Activated T-cell treated with anti-CD3 and anti-CD28 coated beads, Interleukin-2, amount 50 U/mL, for 48 hours (primary cell): ENCODE data around the gene MAP3K20.
"Not testable (repeated sequence)": the region's sequence is repeated elsewhere in the genome, so short reads cannot be mapped to it uniquely, and the experiment has no call there.

Experiments used
- DNase-seq, 2 experiments: peaks; one replicate each; pipeline ENCODE4 v3.0.0-alpha.2; 2020

MAP3K20 gene

DNA sequence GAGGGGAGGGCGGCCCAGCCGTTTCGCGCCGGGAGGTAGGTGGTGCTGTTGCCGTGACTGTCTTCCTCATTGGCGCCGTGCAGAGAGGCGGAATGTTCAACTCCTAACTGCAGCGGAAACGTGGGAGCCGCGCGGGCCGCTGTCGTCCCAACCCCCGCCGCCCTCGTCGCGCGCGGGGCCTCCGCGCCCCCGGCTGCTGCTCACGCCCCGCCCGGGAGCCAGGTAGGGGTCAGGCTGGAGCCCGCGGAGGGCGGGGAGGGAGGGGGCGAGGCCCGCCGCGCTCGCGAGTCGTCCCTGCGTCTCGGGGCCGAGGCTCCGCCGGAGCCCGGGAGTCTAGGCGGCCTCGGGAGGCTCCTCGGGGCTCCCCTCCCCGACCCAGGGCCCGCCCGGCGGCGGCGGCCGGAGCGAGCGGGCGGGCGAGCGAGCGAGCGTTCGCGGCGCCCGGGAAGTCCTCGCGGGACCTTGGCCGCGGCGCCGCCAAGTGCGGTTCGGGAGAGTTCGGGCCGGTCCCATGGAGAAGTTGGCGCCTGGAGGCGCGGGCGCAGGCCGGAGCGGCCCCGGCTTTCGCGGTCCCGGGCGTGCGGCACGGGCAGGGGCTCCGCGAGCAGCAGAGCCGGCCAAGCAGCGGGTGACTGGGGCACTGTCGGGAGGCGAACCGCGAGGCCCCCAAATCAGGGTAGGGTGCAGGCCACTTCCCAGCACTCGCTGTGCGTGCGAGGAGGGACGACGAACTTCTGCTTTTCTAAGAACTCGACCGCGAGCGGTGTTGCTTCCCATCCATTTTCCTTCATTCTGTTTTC, at the start of gene MAP3K20:
MAP3K20 (plus strand) TSS at position 66 of the 800 bp plus-strand sequence. CDS start 15,186 bp downstream, outside the sequence.
- DNase-seq: peak; percentile 66 to 74

DNA sequence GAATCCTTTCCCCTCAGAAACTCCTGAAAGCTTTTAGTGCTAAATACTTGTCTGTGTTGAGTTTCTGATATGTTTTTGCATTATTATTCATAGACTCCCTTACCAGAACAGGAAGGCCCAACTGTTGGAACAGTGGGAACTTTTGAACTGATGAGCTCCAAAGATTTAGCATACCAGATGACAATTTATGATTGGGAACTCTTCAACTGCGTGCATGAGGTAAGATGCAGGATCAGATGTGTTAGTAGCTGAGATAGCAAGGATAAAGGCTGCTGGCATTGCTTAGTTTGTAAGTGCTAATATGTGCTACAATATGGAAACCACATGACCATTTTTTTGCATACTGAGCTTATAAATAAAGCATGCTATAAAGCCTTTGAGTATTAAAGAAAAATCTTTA, 49.2 kb upstream of the MAP3K20 start:
- DNase-seq: no peak

- peak; percentile 79 for DNase-seq
These were observed 48.2 kb upstream of the MAP3K20 start for GRCh38 chr2:173027181-173028128.

DNA sequence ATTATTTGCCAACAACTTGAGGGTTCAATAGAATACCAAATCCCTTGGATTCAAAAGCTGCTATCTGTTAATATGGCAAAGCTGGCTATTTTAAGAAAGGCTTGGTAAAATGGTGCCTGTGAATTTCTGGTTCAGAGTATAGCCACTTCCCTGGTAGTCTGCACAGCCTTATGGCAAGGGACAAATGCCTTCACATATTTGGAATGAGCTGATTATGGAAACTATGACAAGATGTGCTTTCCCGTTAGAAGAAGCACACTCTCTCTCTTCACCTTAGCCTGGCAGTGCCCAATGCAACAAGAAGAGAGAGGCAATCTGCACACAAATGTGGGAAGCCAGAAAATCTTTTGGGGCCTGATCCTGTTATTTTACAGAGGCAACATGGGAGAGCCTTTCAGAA, 47.5 kb upstream of the MAP3K20 start:
- DNase-seq: no peak

DNA sequence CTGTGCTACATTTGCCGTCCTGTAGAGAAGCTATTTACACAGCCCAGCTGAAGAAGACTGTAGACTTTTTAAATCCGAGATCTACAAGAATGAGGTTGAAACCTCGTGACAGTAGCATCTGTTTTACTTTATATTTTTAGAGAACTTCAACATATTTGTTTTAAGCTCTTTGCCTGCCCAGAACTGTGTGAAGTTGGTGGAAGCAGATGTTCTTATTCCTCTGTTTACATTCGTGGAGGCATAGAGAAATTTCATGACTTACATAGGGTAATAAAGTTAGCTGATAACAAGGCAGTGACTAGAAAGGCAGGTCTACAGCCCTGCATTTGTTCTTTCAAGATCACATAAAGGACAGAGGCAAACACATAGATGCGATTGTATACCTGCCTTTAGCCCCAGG, 47.0 kb upstream of the MAP3K20 start:
- no peak for DNase-seq

DNA sequence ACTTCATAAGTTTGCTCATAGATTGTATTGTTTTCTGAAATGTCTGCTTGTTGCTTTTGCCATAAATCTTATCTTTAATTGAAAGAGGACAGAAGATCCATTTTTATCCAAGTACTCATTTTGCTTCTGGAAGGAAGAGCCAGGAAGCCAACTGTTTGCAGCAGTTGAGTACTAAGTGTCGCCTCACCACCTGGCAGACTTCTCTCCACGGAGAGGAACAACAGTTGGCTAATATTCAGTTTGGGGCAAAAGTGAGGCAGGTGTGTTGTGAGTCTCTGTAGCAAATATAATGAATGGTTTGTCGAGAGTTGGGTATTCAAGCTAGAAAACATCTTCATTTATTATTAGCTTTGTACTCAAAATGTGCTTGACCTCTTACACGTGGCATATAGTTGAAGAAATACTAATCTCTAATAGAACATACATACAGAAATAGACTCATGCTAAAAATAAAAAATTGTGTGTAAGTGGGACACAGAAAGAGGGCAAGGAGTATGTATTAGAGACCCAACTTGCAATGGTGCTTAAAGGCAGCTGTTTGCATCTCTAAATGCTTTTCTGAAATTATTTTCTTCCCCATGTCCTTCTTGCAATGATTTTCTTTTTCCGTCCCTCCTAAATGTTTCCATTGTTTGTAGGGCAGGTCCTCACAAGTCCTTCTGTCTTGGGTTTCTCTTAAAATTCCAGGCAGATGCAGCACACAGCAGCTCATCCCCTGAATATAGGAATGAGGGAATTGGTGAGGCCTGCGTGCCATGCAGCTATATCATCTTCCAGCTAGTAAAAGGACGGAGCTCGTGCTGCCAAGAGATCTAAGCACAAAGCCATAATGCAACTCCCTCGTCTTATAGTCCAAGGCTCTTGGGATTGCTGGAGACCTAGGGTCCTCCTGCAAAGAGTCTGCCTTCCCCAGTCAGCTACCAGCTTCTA, 44.8 kb upstream of the MAP3K20 start:
- DNase-seq: no peak

DNA sequence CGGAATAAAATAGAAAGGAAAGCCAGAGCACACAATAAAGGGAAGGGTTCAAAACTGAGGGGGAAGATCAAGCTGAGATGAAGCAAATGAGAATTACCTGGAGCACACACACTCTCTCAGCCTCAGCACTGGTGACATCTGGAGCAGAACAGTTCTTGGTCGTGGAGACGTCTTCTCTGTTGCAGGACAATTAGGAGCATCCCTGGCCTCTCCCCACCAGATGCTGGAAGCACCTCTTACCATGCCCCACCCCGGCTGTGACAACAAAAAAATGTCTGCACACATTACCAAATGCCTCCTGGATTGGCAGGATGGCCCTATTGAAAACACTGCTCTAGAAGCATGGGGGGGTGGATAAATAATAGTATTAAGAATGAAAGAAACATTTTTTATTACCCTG, 43.6 kb upstream of the MAP3K20 start:
- no peak for DNase-seq

- no peak for DNase-seq
These were observed 42.6 kb upstream of the MAP3K20 start for GRCh38 chr2:173033084-173033483.

GRCh38 chr2:173034143-173034542, 41.5 kb upstream of the MAP3K20 start:
- no peak for DNase-seq

DNA sequence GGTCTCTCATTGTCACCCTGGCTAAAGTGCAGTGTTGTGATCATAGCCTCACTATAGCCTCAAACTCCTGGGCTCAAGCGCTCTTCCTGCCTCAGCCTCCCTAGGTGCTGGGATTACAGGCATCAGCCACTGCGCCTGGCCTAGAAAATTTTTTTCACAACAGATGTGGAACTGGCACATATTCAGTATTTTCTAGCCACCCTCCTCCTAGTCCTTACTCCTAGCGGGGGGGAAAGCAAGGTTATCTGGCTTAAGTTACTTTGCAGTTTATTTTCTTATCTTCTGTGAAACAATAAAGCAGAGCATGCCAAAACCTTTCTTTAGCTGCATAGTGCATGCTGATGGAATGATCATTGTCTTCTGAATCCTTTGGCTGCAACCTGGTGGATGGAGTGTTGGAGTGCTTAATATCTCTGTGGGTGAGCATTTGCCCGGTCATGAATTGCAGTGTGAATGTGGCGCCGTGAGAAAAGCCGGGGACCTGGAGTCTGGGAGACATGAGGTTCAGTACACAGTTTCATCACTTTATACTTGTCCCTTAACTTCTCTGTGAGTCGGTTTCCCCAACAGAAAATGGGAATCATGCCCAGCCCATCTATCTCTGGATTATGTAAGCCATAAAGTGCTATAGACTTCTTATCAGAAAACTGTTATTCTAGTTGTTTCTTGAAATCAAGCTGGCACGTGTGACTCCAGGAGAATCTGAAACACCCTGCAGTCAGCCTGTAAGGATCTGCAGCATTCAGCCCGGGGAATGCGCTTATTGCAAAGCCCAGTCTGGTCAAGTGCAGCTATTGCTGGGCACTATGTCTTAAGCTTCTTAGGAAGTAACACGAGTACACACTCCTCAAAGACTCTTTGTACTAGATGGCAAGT, 38.2 kb upstream of the MAP3K20 start:
- no peak for DNase-seq

- not testable (repeated sequence) for DNase-seq
These were observed 37.4 kb upstream of the MAP3K20 start for GRCh38 chr2:173038257-173038656.

GRCh38 chr2:173040729-173041128, 34.9 kb upstream of the MAP3K20 start:
- DNase-seq: no peak

- no peak for DNase-seq
These were observed 32.2 kb upstream of the MAP3K20 start for GRCh38 chr2:173043476-173043875.

DNA sequence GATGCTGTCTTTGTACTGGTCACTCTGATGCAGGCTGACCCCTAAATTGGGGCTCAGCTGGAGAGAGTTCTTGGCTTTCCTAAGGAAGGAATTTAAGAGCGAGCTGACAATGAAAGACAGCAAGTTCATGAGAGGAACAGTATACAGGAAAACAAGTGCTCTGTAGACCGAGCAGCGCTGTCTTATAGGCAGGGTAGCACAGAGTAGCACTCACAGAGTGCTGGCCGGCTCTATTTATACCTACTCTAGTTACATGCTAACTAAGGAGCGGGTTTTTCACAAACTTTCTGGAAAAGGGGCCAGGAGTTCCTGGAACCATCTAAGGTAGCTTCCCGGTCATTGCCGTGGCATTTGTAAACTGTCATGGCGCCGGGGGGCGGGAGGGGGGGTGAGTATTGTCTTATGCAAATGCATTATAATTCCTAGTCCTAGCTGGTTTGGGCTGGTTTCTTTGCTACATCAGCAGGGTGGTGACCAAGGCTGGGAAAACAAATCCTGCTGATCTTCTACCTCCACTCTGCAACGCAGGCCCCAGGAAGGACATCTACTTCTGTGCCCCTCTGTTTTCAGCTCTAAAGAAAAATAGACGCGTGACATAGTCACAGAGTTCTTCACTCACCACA, 31.6 kb upstream of the MAP3K20 start:
- no peak for DNase-seq

GRCh38 chr2:173044686-173045085, 31.0 kb upstream of the MAP3K20 start:
- DNase-seq: no peak

DNA sequence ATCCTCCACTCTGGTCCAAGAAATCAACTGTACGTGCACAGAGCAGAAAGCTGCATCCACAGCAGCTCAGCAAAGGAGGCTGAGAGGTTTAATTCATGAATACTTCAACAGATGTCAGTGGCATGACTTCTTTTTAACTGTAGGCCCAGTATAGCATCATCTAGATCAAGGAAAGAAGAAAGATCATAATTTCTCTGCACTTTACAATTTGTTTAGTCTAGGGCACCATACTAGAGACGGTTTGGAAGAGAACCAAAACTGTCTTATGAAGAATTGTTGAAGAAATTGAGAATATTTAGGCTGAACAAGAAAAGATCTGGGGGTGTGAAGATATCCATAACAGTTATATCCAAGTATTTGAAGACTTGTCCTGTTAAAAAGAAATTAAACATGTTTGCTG, 30.5 kb upstream of the MAP3K20 start:
- no peak for DNase-seq

GRCh38 chr2:173048522-173048896, 27.1 kb upstream of the MAP3K20 start:
- no peak for DNase-seq

- peak; percentile 64 to 68 for DNase-seq
These were observed 26.6 kb upstream of the MAP3K20 start for GRCh38 chr2:173048897-173049661.

GRCh38 chr2:173049831-173050230, 25.8 kb upstream of the MAP3K20 start:
- DNase-seq: no peak

- no peak for DNase-seq
These were observed 25.0 kb upstream of the MAP3K20 start for GRCh38 chr2:173050684-173051083.
